ENCODE data around the gene IL1RAPL2. TPM values are rescaled to one million over a fixed set of nuclear protein-coding genes. Genes with fewer than 3 reads are reported as not detected.

The IL1RAPL2 gene
- total RNA-seq, 1 donor from 2014 or later = not detected

- DNase-seq = no peak
- Histone ChIP-seq H3K27ac (replicated peaks) (no peak overlapping the region), H3K27me3 (ENCODE audit: low read depth) (no peaks in the 10 kb centered on the region), H3K4me3 (no peak overlapping the region), H3K36me3 (no peaks in the 10 kb centered on the region), H3K4me1 (no peaks in the 10 kb centered on the region), H3K9me3 (replicated peaks) (no peaks in the 10 kb centered on the region)
- intact Hi-C loops (cut with micrococcal nuclease) = no loop called here
- TF ChIP-seq CTCF (IDR thresholded peaks at IDR 0.05; ENCODE audit: borderline replicate concordance) = no peak
These were observed 406.7 kb downstream of the IL1RAPL2 start for GRCh38 chrX:104972737-104973136.

GRCh38 chrX:104987063-104987462, 421.1 kb downstream of the IL1RAPL2 start:
- Histone ChIP-seq H3K4me3 (no peak overlapping the region), H3K27ac (replicated peaks) (no peak overlapping the region), H3K9me3 (replicated peaks) (no peaks in the 10 kb centered on the region), H3K4me1 (no peaks in the 10 kb centered on the region), H3K27me3 (ENCODE audit: low read depth) (no peaks in the 10 kb centered on the region), H3K36me3 (no peaks in the 10 kb centered on the region)
- no peak for DNase-seq
- intact Hi-C loops (cut with micrococcal nuclease) = no loop called here
- TF ChIP-seq CTCF (IDR thresholded peaks at IDR 0.05; ENCODE audit: borderline replicate concordance) = no peak

DNA sequence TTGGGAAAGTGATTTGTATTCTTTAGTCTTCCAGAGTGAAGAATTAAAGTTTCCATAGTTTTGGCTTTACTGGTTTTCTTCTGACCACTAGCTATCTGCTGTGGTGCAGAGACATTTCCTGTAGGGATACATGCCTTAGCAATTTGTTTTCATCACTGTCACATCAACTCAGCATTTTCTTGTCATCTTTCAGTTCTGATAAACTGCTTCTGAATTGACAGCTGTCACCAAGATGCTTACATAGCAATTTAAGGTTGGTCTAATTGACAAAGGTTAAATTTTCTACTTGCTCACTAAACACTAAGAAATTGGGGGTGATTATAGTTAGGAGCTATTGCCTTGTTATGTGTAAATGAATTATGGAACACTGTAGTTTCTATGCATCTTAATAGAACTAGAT, 422.0 kb downstream of the IL1RAPL2 start:
- H3K27me3 ChIP-seq (ENCODE audit: low read depth) = no peaks in the 10 kb centered on the region
- DNase-seq = no peak
- H3K4me3 ChIP-seq = no peak overlapping the region
- H3K27ac ChIP-seq (replicated peaks) = no peak overlapping the region
- TF ChIP-seq CTCF (IDR thresholded peaks at IDR 0.05; ENCODE audit: borderline replicate concordance) = no peak
- H3K4me1 ChIP-seq = no peaks in the 10 kb centered on the region
- H3K36me3 ChIP-seq = no peaks in the 10 kb centered on the region
- intact Hi-C loops (cut with micrococcal nuclease) = no loop called here
- H3K9me3 ChIP-seq (replicated peaks) = no peaks in the 10 kb centered on the region

- intact Hi-C loops (cut with micrococcal nuclease) = no loop called here
- H3K36me3 ChIP-seq = no peaks in the 10 kb centered on the region
- H3K27me3 ChIP-seq (ENCODE audit: low read depth) = no peaks in the 10 kb centered on the region
- no peaks in the 10 kb centered on the region for H3K9me3 ChIP-seq (replicated peaks)
- no peak for DNase-seq
- no peak overlapping the region for H3K27ac ChIP-seq (replicated peaks)
- H3K4me3 ChIP-seq = no peak overlapping the region
- TF ChIP-seq CTCF (IDR thresholded peaks at IDR 0.05; ENCODE audit: borderline replicate concordance) = no peak
- no peaks in the 10 kb centered on the region for H3K4me1 ChIP-seq
These were observed 429.5 kb downstream of the IL1RAPL2 start for GRCh38 chrX:104995546-104995945.

DNA sequence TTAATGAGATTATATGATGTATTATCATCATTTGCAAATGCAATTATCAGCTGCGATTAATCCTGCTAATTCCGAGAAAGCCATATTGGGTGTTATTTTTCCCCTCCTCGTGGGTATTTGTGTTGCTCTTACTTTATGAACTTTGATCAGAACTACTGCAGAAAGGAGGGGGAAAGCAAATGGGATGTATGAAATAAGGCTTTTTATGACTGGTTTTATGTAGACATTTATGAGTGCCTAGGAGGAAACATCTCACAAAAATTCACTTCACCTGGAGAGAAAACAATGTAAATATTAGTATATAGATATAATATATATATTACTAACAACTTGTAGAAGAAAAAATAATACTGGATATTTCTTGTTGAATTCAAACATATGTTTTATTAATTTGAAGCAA, 440.1 kb downstream of the IL1RAPL2 start:
- Histone ChIP-seq H3K9me3 (replicated peaks) (no peaks in the 10 kb centered on the region), H3K27ac (replicated peaks) (no peak overlapping the region), H3K27me3 (ENCODE audit: low read depth) (no peaks in the 10 kb centered on the region), H3K4me3 (no peak overlapping the region), H3K4me1 (no peaks in the 10 kb centered on the region), H3K36me3 (no peaks in the 10 kb centered on the region)
- intact Hi-C loops (cut with micrococcal nuclease) = no loop called here
- TF ChIP-seq CTCF (IDR thresholded peaks at IDR 0.05; ENCODE audit: borderline replicate concordance) = no peak
- no peak for DNase-seq

GRCh38 chrX:105006996-105007395, 441.0 kb downstream of the IL1RAPL2 start:
- Histone ChIP-seq H3K9me3 (replicated peaks) (no peaks in the 10 kb centered on the region), H3K27ac (replicated peaks) (no peak overlapping the region), H3K27me3 (ENCODE audit: low read depth) (no peaks in the 10 kb centered on the region), H3K4me1 (no peaks in the 10 kb centered on the region), H3K4me3 (no peak overlapping the region), H3K36me3 (no peaks in the 10 kb centered on the region)
- TF ChIP-seq CTCF (IDR thresholded peaks at IDR 0.05; ENCODE audit: borderline replicate concordance) = no peak
- intact Hi-C loops (cut with micrococcal nuclease) = no loop called here
- no peak for DNase-seq

Data from left ventricle myocardium inferior (tissue), 1 donor.